GM10266 (cell line): Measurements from ENCODE around the gene BLOC1S4.
"Not testable (repeated sequence)": the region's sequence is repeated elsewhere in the genome, so short reads cannot be mapped to it uniquely, and the experiment has no call there.

Source experiments
- DNase-seq: peaks from one replicate; pipeline ENCODE4 v3.0.0; 2012; ENCODE audit errors: extremely low spot score
- CTCF ChIP-seq: IDR thresholded peaks from 2 replicates; pipeline ENCODE4 v1.5.1; 2012; ENCODE audit warnings: mild to moderate bottlenecking, low read depth; ENCODE audit not compliant: control insufficient read depth, insufficient read depth; ENCODE audit errors: missing control alignments

The BLOC1S4 gene

GRCh38 chr4:6716018-6716911 lies at the start of gene BLOC1S4:
Gene BLOC1S4, plus strand, starts transcription at chr4:6716174. Its CDS starts 36 bp downstream, at chr4:6716210.
- peak; percentile 9 for TF ChIP-seq CTCF

GRCh38 chr4:6668391-6668790 lies 47.6 kb upstream of the BLOC1S4 start:
- no peak for DNase-seq
- no peak for TF ChIP-seq CTCF

More at GRCh38 chr4:6716018-6716911, at the start of gene BLOC1S4:
- DNase-seq = peak; percentile 96

- no peak for TF ChIP-seq CTCF
- DNase-seq = no peak
Measured at GRCh38 chr4:6671648-6672047, 44.3 kb upstream of the BLOC1S4 start.

GRCh38 chr4:6672131-6672530 lies 43.8 kb upstream of the BLOC1S4 start:
- DNase-seq = no peak
- no peak for TF ChIP-seq CTCF

- not testable (repeated sequence) for DNase-seq
Measured at GRCh38 chr4:6672541-6673190, 43.3 kb upstream of the BLOC1S4 start.

GRCh38 chr4:6673191-6673659 lies 42.7 kb upstream of the BLOC1S4 start:
- not testable (repeated sequence) for DNase-seq

GRCh38 chr4:6673660-6674499 lies 42.1 kb upstream of the BLOC1S4 start:
- DNase-seq = peak; percentile 99
- TF ChIP-seq CTCF = no peak
